ENCODE measurements around the gene TRIM59.
"Not testable (repeated sequence)": the region's sequence is repeated elsewhere in the genome, so short reads cannot be mapped to it uniquely, and the experiment has no call there.

The TRIM59 gene

DNA sequence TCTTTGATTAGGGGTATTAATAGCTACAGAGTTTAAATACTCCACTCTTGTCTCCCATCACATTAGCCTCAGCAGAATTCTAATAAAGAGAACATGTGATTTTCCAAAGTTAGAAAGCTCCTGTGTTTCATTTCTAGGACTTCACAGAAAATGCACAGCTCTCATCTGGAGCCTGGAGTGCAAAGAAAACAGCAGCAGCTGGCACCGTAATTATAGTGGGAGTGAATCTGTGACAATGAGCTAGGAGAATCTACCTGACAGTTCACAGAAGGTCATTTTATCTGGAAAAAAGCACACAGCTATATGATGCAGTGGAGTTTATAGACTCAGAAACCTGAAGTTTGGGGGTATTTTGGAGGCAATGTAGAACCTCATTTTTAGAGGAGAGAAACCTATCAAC lies 5.4 kb upstream of the TRIM59 start:
- no peak for DNase-seq

- not testable (repeated sequence) for DNase-seq
These were observed 2.7 kb upstream of the TRIM59 start for GRCh38 chr3:160452251-160452650.

DNA sequence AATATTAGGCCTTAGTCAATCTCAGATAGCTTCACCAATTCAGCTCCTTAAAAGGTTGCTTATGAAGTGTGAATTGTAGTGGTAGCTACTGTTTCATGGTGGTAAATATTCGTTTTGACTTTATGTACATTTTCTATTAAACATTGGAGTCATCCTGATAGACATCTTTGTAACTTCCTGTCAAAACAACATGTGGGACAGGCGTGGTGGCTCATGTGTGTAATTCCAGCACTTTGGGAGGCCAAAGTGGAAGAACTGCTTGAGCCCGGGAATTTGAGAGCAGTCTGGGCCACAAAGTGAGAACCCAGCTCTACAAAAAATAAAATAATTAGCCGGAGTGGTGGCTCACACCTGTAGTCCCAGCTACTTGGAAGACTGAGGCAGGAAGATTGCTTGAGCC lies 2.0 kb upstream of the TRIM59 start:
- no peak for DNase-seq

GRCh38 chr3:160450846-160451245 lies 1.3 kb upstream of the TRIM59 start:
- no peak for DNase-seq

- no peak for DNase-seq
These were observed 546 bp downstream of the TRIM59 start for GRCh38 chr3:160448845-160449635.

- no peak for DNase-seq
These were observed 2.0 kb downstream of the TRIM59 start for GRCh38 chr3:160447544-160447943.

- no peak for DNase-seq
These were observed 3.0 kb downstream of the TRIM59 start for GRCh38 chr3:160446522-160447056.

GRCh38 chr3:160445854-160446253 lies 3.7 kb downstream of the TRIM59 start:
- no peak for DNase-seq

DNA sequence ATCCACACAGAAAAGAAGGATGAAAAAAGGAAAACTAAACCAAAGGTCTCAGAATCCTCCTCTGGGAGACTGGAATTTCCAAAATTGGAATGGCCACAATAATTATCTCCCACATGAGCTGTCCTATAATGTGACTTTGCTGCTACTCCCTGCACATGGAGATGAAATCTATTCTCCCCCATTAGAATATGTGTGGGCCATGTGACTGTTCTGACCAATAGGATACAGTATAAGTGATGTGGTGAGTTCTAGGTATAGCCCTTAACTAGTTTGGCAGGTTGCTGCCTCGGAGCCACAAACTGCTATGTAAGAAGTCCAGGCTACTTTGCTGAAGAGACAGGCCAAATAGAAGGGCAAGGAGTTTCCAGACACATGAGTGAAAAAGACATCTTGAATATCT lies 5.2 kb downstream of the TRIM59 start:
- DNase-seq, result no peak

DNA sequence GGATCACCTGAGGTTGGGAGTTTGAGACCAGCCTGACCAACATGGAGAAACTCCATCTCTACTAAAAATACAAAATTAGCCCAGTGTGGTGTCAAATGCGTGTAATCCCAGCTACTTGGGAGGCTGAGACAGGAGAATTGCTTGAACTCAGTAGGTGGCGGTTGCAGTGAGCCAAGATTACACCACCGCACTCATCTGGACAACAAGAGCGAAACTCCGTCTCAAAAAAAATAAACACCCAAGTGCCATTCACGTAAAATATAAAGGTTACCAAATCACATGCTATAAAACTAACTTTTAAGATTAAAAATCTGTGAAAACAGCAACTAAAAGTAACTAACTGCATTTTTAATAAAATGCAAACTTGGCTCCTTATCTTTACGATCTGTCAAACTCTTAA lies 8.9 kb downstream of the TRIM59 start:
- no peak for DNase-seq

- no peak for DNase-seq
These were observed 12.5 kb downstream of the TRIM59 start for GRCh38 chr3:160437083-160437455.

- no peak for DNase-seq
These were observed 13.8 kb downstream of the TRIM59 start for GRCh38 chr3:160435747-160436146.

DNA sequence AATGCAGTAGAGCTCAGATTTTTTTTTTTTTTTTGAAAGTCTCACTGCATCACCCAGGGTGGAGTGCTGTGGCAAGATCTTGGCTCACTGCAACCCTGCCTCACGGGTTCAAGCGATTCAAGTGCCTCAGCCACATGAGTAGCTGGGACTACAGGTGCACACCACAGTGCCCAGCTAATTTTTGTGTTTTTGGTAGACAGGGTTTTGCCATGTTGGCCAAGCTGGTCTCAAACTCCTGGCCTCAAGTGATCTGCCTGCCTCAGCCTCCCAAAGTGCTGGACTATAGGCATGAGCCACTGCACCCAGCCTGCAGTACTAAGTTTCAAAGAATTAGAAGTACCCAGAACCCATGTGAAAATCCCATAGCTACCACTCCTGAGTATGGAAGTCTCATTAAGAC lies 14.5 kb downstream of the TRIM59 start:
- DNase-seq, result no peak

GRCh38 chr3:160434071-160434470 lies 15.5 kb downstream of the TRIM59 start:
- no peak for DNase-seq

DNA sequence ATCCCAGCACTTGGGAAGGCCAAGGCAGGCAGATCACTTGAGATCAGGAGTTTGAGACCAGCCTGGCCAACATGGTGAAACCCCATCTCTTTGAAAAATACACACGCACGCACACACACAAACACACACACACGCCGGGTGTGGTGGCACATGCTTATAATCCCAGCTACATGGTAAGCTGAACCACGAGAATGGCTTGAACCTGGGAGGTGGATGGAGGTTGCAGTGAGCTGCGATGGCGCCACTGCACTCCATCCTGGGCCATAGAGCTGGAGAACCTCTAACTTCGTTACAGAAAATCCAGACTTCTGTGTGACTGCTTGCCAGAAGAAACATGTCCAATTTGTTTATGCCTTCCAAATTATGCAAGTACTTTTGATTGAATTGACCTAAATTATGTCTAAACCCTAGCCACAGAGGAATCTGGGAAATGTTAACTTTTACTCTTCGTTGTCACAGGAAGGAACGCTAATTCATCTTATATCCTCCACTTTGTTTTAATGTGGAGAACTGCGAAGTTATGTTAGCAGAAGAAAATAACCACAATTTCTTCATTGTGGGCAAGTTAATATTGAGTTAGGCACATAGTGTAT lies 21.7 kb downstream of the TRIM59 start:
- no peak for DNase-seq

- DNase-seq, result no peak
These were observed 32.3 kb downstream of the TRIM59 start for GRCh38 chr3:160417311-160417710.

DNA sequence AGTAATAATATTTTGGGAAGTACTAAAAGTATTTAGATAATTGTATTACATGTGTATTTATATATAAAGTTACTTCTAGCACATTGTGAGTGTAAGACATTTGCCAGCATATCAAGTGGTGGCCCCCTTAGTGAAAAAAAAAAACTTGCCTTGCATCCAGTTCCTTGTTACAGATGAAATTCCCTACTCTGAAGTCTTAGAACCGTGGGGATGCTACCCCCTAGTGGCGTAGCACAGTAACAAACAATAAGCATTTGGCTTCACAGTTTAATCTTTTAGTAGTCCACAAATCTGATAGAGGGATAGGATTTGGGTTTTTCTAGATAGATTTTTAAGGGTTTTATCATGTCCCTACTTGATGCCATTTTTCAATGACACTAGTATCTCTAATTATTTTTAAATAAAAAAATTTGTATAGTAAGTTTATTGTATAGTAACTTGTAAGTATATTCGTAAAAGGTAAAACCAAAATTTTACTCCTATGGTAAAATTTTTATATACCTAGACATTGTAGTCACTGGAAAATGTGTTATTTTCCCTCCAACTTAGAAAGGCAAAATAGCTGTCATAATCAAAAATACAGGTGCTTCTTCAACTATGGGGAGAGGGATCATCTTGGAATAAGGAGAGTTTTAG lies 35.9 kb downstream of the TRIM59 start:
- DNase-seq, result peak; percentile 56

DNA sequence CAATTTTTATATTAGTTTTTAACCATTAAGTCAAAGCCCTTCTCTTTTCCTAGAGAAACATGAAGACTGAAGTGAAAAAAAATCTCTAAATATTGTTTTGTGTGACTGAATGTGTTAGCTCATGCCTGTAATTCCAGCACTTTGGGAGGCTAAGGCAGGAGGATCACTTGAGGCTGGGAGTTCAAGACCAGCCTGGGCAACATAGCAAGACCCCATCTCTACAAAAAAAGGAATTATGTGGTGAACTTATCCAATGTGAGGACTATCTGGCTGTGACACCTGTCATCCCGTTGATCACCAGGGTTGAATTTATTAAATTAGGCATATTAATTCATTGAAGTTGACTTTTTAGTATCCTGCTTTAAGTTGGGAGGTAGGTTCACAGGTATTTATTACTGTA lies 37.1 kb downstream of the TRIM59 start:
- no peak for DNase-seq

GRCh38 chr3:160409812-160410610 lies 39.6 kb downstream of the TRIM59 start:
- no peak for DNase-seq

- no peak for DNase-seq
These were observed 45.7 kb downstream of the TRIM59 start for GRCh38 chr3:160403796-160404470.

DNA sequence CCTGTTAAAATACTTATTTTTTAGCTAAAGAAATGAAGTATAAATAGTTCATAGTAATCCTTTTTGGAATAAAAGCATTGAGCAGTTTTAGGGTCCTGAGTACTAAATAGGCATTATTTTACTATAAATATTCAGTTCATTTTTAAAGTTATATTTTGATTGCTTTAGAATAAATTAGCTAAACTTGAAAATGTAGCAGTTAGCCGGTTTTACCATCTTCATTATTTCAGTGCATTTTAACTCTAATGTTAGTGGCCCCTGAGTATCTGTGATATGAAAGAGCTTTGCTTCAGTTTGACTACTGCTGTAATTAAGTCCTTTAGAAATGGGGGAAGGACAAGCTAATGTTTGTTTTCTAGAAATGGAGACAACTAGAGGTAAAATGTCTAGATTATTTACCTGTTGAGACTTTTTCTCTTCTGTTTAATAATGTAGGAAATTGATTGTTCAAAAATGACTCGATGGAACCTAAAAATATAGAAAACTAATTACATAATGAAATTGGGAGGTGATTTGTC lies 46.5 kb downstream of the TRIM59 start:
- no peak for DNase-seq

Measured in activated CD4-positive, alpha-beta T cell treated with anti-CD3 and anti-CD28 coated beads, Interleukin-2, amount 50 U/mL, for 1 hour (primary cell).